A673 (cell line): ENCODE data around the gene CBFA2T3. TPM values are rescaled to one million over a fixed set of nuclear protein-coding genes. Genes with fewer than 3 reads are reported as not detected.

ENCODE experiments used
- BruUV-seq: library from RNA; stranded (reverse); fragments of 400-500 nt; replicated peaks from 2 replicates; lab custom pipeline; 2021; lab: Mats Ljungman, UMichigan
- CTCF ChIA-PET: fragments of 300-600 bp; sonication (Branson Sonifier 250); formaldehyde crosslinking; loops from one replicate; lab custom pipeline; 2022; ENCODE audit warnings: antibody characterized with exemption; lab: Charles Lee
- POLR2A ChIA-PET: fragments of 300-600 bp; sonication (Branson Sonifier 250); formaldehyde crosslinking; loops from one replicate; lab custom pipeline; 2022; ENCODE audit warnings: antibody characterized with exemption; ENCODE audit not compliant: low non-redundant PET; lab: Charles Lee
- DNase-seq: peaks from one replicate; pipeline ENCODE4 v3.0.0-alpha.2; 2015; ENCODE audit warnings: low spot score
- H3K27ac ChIP-seq: fragments of 200-600 bp; sonication (generic); 2 replicates; pipeline ENCODE4 v1.5.1; 2016; ENCODE audit warnings: mixed run types, low read depth, mild to moderate bottlenecking, mixed read lengths, antibody characterized with exemption, low read length; ENCODE audit not compliant: poor library complexity, severe bottlenecking
- H3K27me3 ChIP-seq: fragments of 200-600 bp; sonication (generic); replicated peaks from 2 replicates; pipeline ENCODE4 v1.6.1; 2017; ENCODE audit warnings: mixed run types, low read depth, mild to moderate bottlenecking, mixed read lengths, antibody characterized with exemption, low read length; ENCODE audit not compliant: insufficient read depth, poor library complexity
- H3K36me3 ChIP-seq: fragments of 200-600 bp; sonication (generic); 2 replicates; pipeline ENCODE4 v1.6.1; 2016; ENCODE audit warnings: mixed run types, mild to moderate bottlenecking, mixed read lengths, antibody characterized with exemption, low read length; ENCODE audit not compliant: insufficient read depth, poor library complexity, severe bottlenecking
- H3K4me1 ChIP-seq: fragments of 200-600 bp; sonication (generic); 2 replicates; pipeline ENCODE4 v1.6.1; 2017; ENCODE audit warnings: mixed run types, mild to moderate bottlenecking, mixed read lengths, antibody characterized with exemption, low read length; ENCODE audit not compliant: insufficient read depth, poor library complexity, severe bottlenecking
- H3K4me3 ChIP-seq: fragments of 200-600 bp; sonication (generic); 2 replicates; pipeline ENCODE4 v1.5.1; 2016; ENCODE audit warnings: low read depth, mixed run types, mild to moderate bottlenecking, mixed read lengths, low read length; ENCODE audit not compliant: poor library complexity, severe bottlenecking
- H3K9me3 ChIP-seq: fragments of 200-600 bp; sonication (generic); 2 replicates; pipeline ENCODE4 v1.6.1; 2016; ENCODE audit warnings: mixed run types, low read depth, mild to moderate bottlenecking, mixed read lengths, antibody characterized with exemption, low read length; ENCODE audit not compliant: poor library complexity, severe bottlenecking
- CTCF ChIP-seq: fragments of 300-800, 200-600 bp; sonication (generic); conservative IDR thresholded peaks from 2 replicates; pipeline ENCODE4 v1.5.1; 2017; ENCODE audit warnings: low read depth, mild to moderate bottlenecking, antibody characterized with exemption, low read length, moderate library complexity, mixed read lengths
- EZH2 ChIP-seq: fragments of 200-600 bp; sonication (generic); IDR thresholded peaks from 2 replicates; pipeline ENCODE4 v1.6.1; 2017; ENCODE audit warnings: borderline replicate concordance, low read depth, mild to moderate bottlenecking, mixed read lengths, antibody characterized with exemption, low read length; ENCODE audit not compliant: poor library complexity, severe bottlenecking
- intact Hi-C: fragments of 100-400 bp; cut with micrococcal nuclease; formaldehyde crosslinking; loops from one replicate; pipeline ENCODE4 v1.10.0; 2022; ENCODE audit not compliant: unreplicated experiment
- total RNA-seq: library from RNA; stranded (reverse); gene quantifications from 2 replicates; pipeline ENCODE4 v1.2.3, GENCODE V29; 2021

The CBFA2T3 gene
- total RNA-seq, 1 experiment from 2014 or later = 1.7 TPM

- ChIA-PET POLR2A (no interaction called here), CTCF (no interaction called here)
- no peak overlapping the region for H3K27ac ChIP-seq
- no peaks in the 10 kb centered on the region for H3K27me3 ChIP-seq
- no peak overlapping the region for H3K4me3 ChIP-seq
- no peaks in the 10 kb centered on the region for H3K9me3 ChIP-seq
- intact Hi-C loops = no loop called here
- no peak for TF ChIP-seq CTCF
- no peak for TF ChIP-seq EZH2
- peaks cover 4% of the 10 kb centered on the region for H3K4me1 ChIP-seq
- H3K36me3 ChIP-seq = no peaks in the 10 kb centered on the region
- no TSS peak for BruUV-seq
- no peak for DNase-seq
Measured at GRCh38 chr16:88902744-88903143, 74.3 kb downstream of the CBFA2T3 start.

DNA sequence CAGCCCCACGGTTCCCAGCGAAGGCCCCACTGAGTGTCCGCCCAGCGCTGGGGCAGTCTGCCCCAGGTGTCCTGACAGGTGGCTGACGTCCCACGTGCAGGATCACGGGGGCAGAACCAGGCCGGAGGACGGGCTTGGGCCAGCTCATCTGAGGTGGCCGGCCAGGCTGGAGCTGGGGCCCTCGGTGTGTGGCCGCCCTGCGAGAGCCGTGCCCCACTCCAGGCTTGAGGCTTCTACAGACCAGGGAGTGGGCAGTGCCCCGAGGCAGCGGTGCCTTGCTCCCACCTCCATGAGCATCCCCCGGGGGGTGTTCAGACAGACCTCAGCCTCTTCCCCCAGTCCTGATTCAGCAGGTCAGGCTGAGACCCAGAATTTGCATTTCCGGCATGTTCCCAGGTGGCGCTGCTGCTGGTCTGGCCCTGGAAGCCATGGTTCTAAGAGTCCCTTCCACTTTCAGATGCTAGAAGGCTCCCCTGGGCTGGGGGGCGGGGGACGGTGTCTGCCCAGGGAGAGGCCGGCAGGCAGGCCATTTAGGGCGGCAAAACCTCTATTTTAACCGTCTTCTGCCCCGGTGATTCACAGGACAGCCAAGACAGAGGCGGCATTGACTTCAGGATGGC lies 75.2 kb downstream of the CBFA2T3 start:
- Histone ChIP-seq H3K4me1 (peaks cover 4% of the 10 kb centered on the region), H3K36me3 (no peaks in the 10 kb centered on the region), H3K9me3 (no peaks in the 10 kb centered on the region), H3K4me3 (no peak overlapping the region), H3K27me3 (no peaks in the 10 kb centered on the region), H3K27ac (no peak overlapping the region)
- BruUV-seq = no TSS peak
- TF ChIP-seq EZH2 (no peak), CTCF (no peak)
- ChIA-PET CTCF (no interaction called here), POLR2A (no interaction called here)
- intact Hi-C loops = no loop called here
- no peak for DNase-seq

DNA sequence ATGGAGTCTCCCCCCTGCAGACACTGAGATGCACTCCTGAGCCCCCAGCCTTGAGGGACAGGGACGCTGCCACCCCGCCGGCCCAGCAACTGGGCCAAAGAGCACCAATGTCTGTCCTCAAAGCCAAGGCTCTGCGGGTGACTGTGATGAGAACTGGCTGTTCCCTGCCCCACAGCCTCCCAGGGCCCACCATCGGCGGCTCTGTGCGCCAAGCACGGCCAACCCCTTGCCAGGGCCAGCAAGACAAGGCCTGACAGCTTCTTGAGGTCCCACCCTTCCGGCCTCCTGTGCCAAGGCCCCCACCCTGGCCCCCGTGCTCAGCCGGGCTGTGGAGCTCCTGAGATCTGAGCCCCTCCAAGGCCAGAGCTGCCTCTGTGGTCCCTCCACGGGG lies 76.3 kb downstream of the CBFA2T3 start:
- no peaks in the 10 kb centered on the region for H3K27me3 ChIP-seq

More for the DNA sequence above, 76.3 kb downstream of the CBFA2T3 start:
- POLR2A ChIA-PET = no interaction called here
- no peak overlapping the region for H3K27ac ChIP-seq
- DNase-seq = no peak
- BruUV-seq = no TSS peak
- CTCF ChIA-PET = no interaction called here
- no peaks in the 10 kb centered on the region for H3K9me3 ChIP-seq
- H3K36me3 ChIP-seq = no peaks in the 10 kb centered on the region
- intact Hi-C loops = no loop called here
- peaks cover 4% of the 10 kb centered on the region for H3K4me1 ChIP-seq
- no peak overlapping the region for H3K4me3 ChIP-seq
- TF ChIP-seq EZH2 = no peak
- no peak for TF ChIP-seq CTCF
